Uterus (tissue), 4 donors: Measurements from ENCODE around the gene DOCK4. TPM values are rescaled to one million over a fixed set of nuclear protein-coding genes. Genes with fewer than 3 reads are reported as not detected.

Experiments used
- DNase-seq, 2 donors: peaks; one replicate each; pipeline ENCODE4 v3.0.0-alpha.2; 2019 to 2020
- H3K27ac ChIP-seq, 2 donors: fragments of 200-600 bp; sonication (generic); 1 replicate in 1 of 2; 2 replicates in 1 of 2; pipeline ENCODE4 v1.5.1; 2016 to 2018
- H3K27me3 ChIP-seq, 2 donors: fragments of 200-600 bp; sonication (generic); one replicate each; pipeline ENCODE4 v1.5.1; 2018 to 2019; ENCODE audit warnings: control low read depth in 1 of 2
- H3K36me3 ChIP-seq, 2 donors: fragments of 200-600 bp; sonication (generic); one replicate each; pipeline ENCODE4 v1.5.1; 2019; ENCODE audit warnings: control low read depth in 1 of 2
- H3K4me1 ChIP-seq, 2 donors: fragments of 200-600 bp; sonication (generic); one replicate each; pipeline ENCODE4 v1.5.1; 2018 to 2019; ENCODE audit warnings: control low read depth in 1 of 2
- H3K4me3 ChIP-seq, 2 donors: fragments of 200-600 bp; sonication (generic); 1 replicate in 1 of 2; 2 replicates in 1 of 2; pipeline ENCODE4 v1.5.1; 2018 to 2019; ENCODE audit warnings: mild to moderate bottlenecking in 1 of 2
- H3K9me3 ChIP-seq, 2 donors: fragments of 200-600 bp; sonication (generic); one replicate each; pipeline ENCODE4 v1.5.1; 2019; ENCODE audit warnings: control low read depth in 1 of 2
- CTCF ChIP-seq, 4 experiments: fragments of 200-600 bp in 2 of 4; fragments of 450-650 bp in 2 of 4; sonication (generic) in 2 of 4; IDR thresholded peaks; one replicate each; pipeline ENCODE4 v1.5.1; 2016 to 2019; ENCODE audit warnings: antibody characterized with exemption in 4 of 4, mild to moderate bottlenecking in 2 of 4, moderate library complexity in 1 of 4
- POLR2A ChIP-seq, 2 donors: fragments of 450-650 bp; IDR thresholded peaks; one replicate each; pipeline ENCODE4 v1.6.1; 2016; ENCODE audit warnings: antibody characterized with exemption in 2 of 2, mild to moderate bottlenecking in 1 of 2, moderate library complexity in 1 of 2
- intact Hi-C: fragments of 100-400 bp; cut with DNase I; formaldehyde crosslinking; loops from one replicate; pipeline ENCODE4 v1.15.1; 2023; ENCODE audit warnings: low total_unique reads
- total RNA-seq, 4 donors: library from RNA; depleted of rRNA in 3 of 4; stranded (reverse); fragments of >200 nt in 3 of 4; gene quantifications; one replicate each; pipeline versions ENCODE4 v1.1.0 to v1.2.4, GENCODE V29; 2014 to 2023
- donor health status: DM: yes; HTN: yes; CAD: no.

The DOCK4 gene
- total RNA-seq, 4 donors from 2014 or later = 48.8 to 217 (median 72.3) TPM

- H3K4me1 ChIP-seq = no peaks in the 10 kb centered on the region
- no peak overlapping the region for H3K27ac ChIP-seq
- H3K36me3 ChIP-seq = no peaks in the 10 kb centered on the region
- no peaks in the 10 kb centered on the region for H3K27me3 ChIP-seq
- H3K9me3 ChIP-seq = no peaks in the 10 kb centered on the region
- no peak overlapping the region for H3K4me3 ChIP-seq
- no peak for DNase-seq
- intact Hi-C loops = no loop called here
- TF ChIP-seq CTCF (IDR thresholded peaks at IDR 0.05) (no peak), POLR2A (IDR thresholded peaks at IDR 0.05) (no peak)
Measured at GRCh38 chr7:112190120-112190519, 16.1 kb downstream of the DOCK4 start.

- H3K27me3 ChIP-seq = no peaks in the 10 kb centered on the region
- no peaks in the 10 kb centered on the region for H3K36me3 ChIP-seq
- no peak overlapping the region for H3K27ac ChIP-seq
- H3K4me1 ChIP-seq = no peaks in the 10 kb centered on the region
- no peak for DNase-seq
- intact Hi-C loops = no loop called here
- no peaks in the 10 kb centered on the region for H3K9me3 ChIP-seq
- H3K4me3 ChIP-seq = no peak overlapping the region
- TF ChIP-seq CTCF (IDR thresholded peaks at IDR 0.05) = no peak
- TF ChIP-seq POLR2A (IDR thresholded peaks at IDR 0.05) = no peak
Measured at GRCh38 chr7:112189691-112190090, 16.5 kb downstream of the DOCK4 start.

GRCh38 chr7:112188257-112188656 lies 17.9 kb downstream of the DOCK4 start:
- Histone ChIP-seq H3K9me3 (no peaks in the 10 kb centered on the region), H3K36me3 (no peaks in the 10 kb centered on the region), H3K4me1 (no peaks in the 10 kb centered on the region), H3K27me3 (no peaks in the 10 kb centered on the region), H3K4me3 (no peak overlapping the region), H3K27ac (no peak overlapping the region)
- intact Hi-C loops = no loop called here
- no peak for DNase-seq
- TF ChIP-seq CTCF (IDR thresholded peaks at IDR 0.05) (no peak), POLR2A (IDR thresholded peaks at IDR 0.05) (no peak)

GRCh38 chr7:112186300-112186699 lies 19.9 kb downstream of the DOCK4 start:
- no peaks in the 10 kb centered on the region for H3K36me3 ChIP-seq
- no peaks in the 10 kb centered on the region for H3K9me3 ChIP-seq
- no peaks in the 10 kb centered on the region for H3K27me3 ChIP-seq
- no peak for TF ChIP-seq POLR2A (IDR thresholded peaks at IDR 0.05)
- no peak for TF ChIP-seq CTCF (IDR thresholded peaks at IDR 0.05)
- no peak overlapping the region for H3K4me3 ChIP-seq
- no peaks in the 10 kb centered on the region for H3K4me1 ChIP-seq
- no peak overlapping the region for H3K27ac ChIP-seq
- DNase-seq = no peak
- intact Hi-C loops = no loop called here

- H3K4me3 ChIP-seq = no peak overlapping the region
- H3K9me3 ChIP-seq = no peaks in the 10 kb centered on the region
- H3K27me3 ChIP-seq = no peaks in the 10 kb centered on the region
- H3K27ac ChIP-seq = no peak overlapping the region
- intact Hi-C loops = no loop called here
- DNase-seq = no peak
- H3K36me3 ChIP-seq = no peaks in the 10 kb centered on the region
- H3K4me1 ChIP-seq = no peaks in the 10 kb centered on the region
- TF ChIP-seq CTCF (IDR thresholded peaks at IDR 0.05) (no peak), POLR2A (IDR thresholded peaks at IDR 0.05) (no peak)
Measured at GRCh38 chr7:112185005-112185834, 21.0 kb downstream of the DOCK4 start.
